IgD-negative memory B cell (primary cell): ENCODE results near the gene IFFO2. TPM values are rescaled to one million over a fixed set of nuclear protein-coding genes. Genes with fewer than 3 reads are reported as not detected.

Experiments used
- H3K27ac Mint-ChIP-seq, 3 donors: one replicate each; pipeline ENCODE4 v1.8.0; 2020 to 2022; ENCODE audit warnings: mild to moderate bottlenecking in 3 of 3, mixed read lengths in 3 of 3, moderate library complexity in 1 of 3
- H3K27me3 Mint-ChIP-seq: one replicate; pipeline ENCODE4 v1.8.0; 2021; ENCODE audit warnings: mixed read lengths
- H3K36me3 Mint-ChIP-seq: one replicate; pipeline ENCODE4 v1.8.0; 2020; ENCODE audit warnings: mild to moderate bottlenecking, mixed read lengths
- H3K4me1 Mint-ChIP-seq, 3 donors: one replicate each; pipeline ENCODE4 v1.8.0; 2020 to 2022; ENCODE audit warnings: mixed read lengths in 3 of 3, mild to moderate bottlenecking in 1 of 3
- H3K4me3 Mint-ChIP-seq, 4 donors: one replicate each; pipeline ENCODE4 v1.8.0; 2020 to 2022; ENCODE audit warnings: mild to moderate bottlenecking in 4 of 4, mixed read lengths in 4 of 4, moderate library complexity in 3 of 4
- H3K9me3 Mint-ChIP-seq, 3 donors: one replicate each; pipeline ENCODE4 v1.8.0; 2020 to 2021; ENCODE audit warnings: mixed read lengths in 3 of 3, mild to moderate bottlenecking in 1 of 3
- polyA plus RNA-seq: library from polyadenylated mRNA; unstranded; fragments of 300-500 nt; fragmentation: Illumina TruSeq; gene quantifications from one replicate; pipeline ENCODE4 v1.2.3, GENCODE V29; 2021

Gene IFFO2
- polyA plus RNA-seq, 1 donor from 2014 or later: 1.5 TPM

- no peaks in the 10 kb centered on the region for H3K4me1 Mint-ChIP-seq
- H3K9me3 Mint-ChIP-seq: peaks cover 3 to 17% (median 9%) of the 10 kb centered on the region in 3 donors
- H3K27me3 Mint-ChIP-seq: peaks cover 18% of the 10 kb centered on the region
- H3K4me3 Mint-ChIP-seq: no peak overlapping the region
- H3K27ac Mint-ChIP-seq: no peak overlapping the region
- H3K36me3 Mint-ChIP-seq: no peaks in the 10 kb centered on the region
Observed at GRCh38 chr1:18981242-18981641, 24.8 kb upstream of the IFFO2 start.

DNA sequence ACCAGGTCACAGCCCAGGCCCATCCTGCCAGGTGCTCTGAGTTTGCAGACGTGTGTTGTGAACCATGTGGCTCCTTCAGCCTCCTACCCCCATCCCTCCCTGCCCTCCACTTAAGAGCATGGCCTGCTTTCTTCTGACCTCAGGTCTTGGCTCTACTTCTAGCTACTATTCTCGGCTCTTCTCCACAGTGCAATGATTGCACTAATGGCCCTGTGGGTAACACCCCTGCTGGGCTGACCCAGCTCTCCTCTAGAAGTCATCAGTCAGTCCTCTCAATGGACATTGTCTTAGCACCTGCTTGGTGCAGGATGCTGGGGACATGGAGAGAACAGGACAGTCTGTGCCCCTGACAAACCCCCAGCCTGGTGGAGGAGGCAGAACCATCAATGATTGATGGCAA, 22.2 kb upstream of the IFFO2 start:
- H3K27ac Mint-ChIP-seq: no peak overlapping the region
- H3K36me3 Mint-ChIP-seq: no peaks in the 10 kb centered on the region
- H3K4me3 Mint-ChIP-seq: no peak overlapping the region
- no peaks in the 10 kb centered on the region for H3K4me1 Mint-ChIP-seq
- H3K9me3 Mint-ChIP-seq: peaks cover 3 to 17% (median 9%) of the 10 kb centered on the region in 3 donors
- H3K27me3 Mint-ChIP-seq: peaks cover 16% of the 10 kb centered on the region

DNA sequence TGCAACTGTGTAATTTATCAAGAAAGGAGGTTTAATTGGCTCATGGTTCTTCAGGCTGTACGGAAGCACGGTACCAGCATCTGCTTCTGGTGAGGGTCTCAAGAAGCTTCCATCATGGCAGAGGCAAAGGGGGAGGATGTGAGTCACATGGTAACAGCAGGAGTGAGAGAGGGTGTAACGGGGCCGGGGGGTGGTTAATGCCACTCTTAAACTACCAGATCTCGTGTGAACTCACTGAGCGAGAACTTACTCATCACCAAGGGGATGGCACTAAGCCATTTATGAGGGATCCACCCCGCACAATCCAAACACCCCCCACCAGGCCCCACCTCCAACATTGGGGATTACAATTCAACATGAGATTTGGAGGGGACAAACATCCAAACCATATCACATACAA, 21.0 kb upstream of the IFFO2 start:
- Mint-ChIP-seq H3K27ac (no peak overlapping the region), H3K36me3 (no peaks in the 10 kb centered on the region), H3K4me1 (peaks cover 0 to 1% (median under 1%) of the 10 kb centered on the region in 3 donors), H3K4me3 (no peak overlapping the region), H3K9me3 (peaks cover 3 to 17% (median 9%) of the 10 kb centered on the region in 3 donors), H3K27me3 (peaks cover 16% of the 10 kb centered on the region)

DNA sequence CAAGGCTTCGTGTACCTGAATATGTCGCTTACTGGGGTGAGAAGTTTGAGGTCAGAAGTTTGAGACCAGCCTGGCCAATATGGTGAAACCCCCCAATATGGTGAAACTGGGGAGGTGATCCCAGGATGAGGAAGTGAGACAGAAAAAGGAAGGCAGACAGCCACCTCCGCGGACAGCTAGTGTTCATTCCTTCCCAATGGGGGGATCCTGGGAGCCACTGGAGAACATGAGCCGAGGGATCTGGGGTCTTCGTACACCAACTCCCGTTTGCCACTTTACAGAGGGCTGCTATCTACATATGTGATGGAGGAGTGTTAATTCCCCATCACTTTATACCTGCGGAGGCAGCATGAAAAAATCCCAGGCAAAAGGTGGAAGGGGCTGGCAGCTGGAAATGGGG, 19.6 kb upstream of the IFFO2 start:
- Mint-ChIP-seq H3K36me3 (no peaks in the 10 kb centered on the region), H3K4me1 (peaks cover 0 to 1% (median 1%) of the 10 kb centered on the region in 3 donors), H3K9me3 (peaks cover 3 to 13% (median 7%) of the 10 kb centered on the region in 3 donors), H3K27me3 (peaks cover 16% of the 10 kb centered on the region), H3K4me3 (no peak overlapping the region), H3K27ac (no peak overlapping the region)

DNA sequence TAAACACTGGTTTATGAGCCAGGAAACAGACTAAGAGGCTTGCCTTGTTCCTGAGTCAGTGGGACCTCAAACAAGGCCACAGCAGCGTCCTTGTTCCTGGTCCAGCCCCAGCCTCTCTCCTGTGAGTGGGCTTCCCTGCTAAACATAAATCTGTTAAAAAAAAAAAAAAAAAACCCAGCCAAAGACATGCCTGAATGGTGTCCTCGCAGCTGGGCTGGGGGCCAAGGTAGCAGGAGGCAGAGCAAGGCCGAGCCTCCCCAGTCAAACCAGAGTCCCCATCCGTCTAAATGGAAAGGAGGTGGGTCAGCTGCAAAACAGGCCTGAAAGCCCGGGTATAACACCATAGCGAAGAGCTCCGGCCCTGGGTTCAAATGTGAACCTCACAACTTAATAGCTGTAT, 18.1 kb upstream of the IFFO2 start:
- peaks cover 0 to 1% (median 1%) of the 10 kb centered on the region in 3 donors for H3K4me1 Mint-ChIP-seq
- H3K9me3 Mint-ChIP-seq: peaks cover 0 to under 1% (median 0%) of the 10 kb centered on the region in 3 donors
- no peaks in the 10 kb centered on the region for H3K36me3 Mint-ChIP-seq
- H3K27ac Mint-ChIP-seq: no peak overlapping the region
- no peak overlapping the region for H3K4me3 Mint-ChIP-seq
- H3K27me3 Mint-ChIP-seq: peaks cover 11% of the 10 kb centered on the region

DNA sequence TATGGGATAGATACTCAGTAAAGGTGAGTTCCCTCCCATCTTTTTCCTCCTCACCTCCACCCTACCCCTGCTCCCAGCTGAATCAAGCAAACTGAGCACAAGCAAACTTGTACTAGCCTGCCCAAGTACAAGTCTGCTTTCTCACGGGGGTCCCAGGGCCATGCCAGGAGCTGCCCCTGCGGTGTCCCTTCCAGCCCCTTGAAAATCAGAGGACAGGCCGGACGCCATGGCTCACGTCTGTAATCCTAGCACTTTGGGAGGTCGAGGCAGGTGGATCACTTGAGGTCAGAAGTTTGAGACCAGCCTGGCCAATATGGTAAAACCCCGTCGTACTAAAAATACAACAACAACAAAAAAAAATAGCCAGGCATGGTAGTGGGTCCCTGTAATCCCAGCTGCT, 17.5 kb upstream of the IFFO2 start:
- peaks cover 0 to 1% (median 1%) of the 10 kb centered on the region in 3 donors for H3K4me1 Mint-ChIP-seq
- no peak overlapping the region for H3K27ac Mint-ChIP-seq
- no peaks in the 10 kb centered on the region for H3K36me3 Mint-ChIP-seq
- H3K27me3 Mint-ChIP-seq: peaks cover 8% of the 10 kb centered on the region
- no peaks in the 10 kb centered on the region for H3K9me3 Mint-ChIP-seq
- H3K4me3 Mint-ChIP-seq: no peak overlapping the region

- peak overlapping the region in 1 of 3 donors; percentile 8 for H3K27ac Mint-ChIP-seq
- H3K36me3 Mint-ChIP-seq: peaks cover under 1% of the 10 kb centered on the region
- H3K4me3 Mint-ChIP-seq: no peak overlapping the region
- H3K9me3 Mint-ChIP-seq: no peaks in the 10 kb centered on the region
- peaks cover 6% of the 10 kb centered on the region for H3K27me3 Mint-ChIP-seq
- peaks cover 0 to 1% (median 1%) of the 10 kb centered on the region in 3 donors for H3K4me1 Mint-ChIP-seq
Observed at GRCh38 chr1:18973446-18973955, 17.0 kb upstream of the IFFO2 start.

DNA sequence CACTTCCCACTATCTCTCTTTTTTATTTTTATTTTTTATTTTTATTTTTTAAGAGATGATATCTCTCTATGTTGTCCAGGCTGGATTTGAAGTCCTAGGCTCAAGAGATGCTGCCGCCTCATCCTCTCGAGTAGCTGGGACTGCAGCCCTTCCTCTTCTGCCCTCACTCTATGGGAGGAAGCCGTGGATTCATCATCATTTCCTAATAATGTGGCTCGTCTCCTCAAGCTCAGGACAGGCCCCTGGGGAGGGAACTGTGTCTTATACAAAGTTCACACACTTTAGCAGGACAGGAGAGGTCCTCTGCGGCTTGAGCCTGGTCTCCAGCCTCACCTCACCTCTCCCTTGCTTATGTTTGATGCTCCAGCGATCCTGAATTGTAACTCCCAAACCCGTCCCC, 16.5 kb upstream of the IFFO2 start:
- Mint-ChIP-seq H3K4me1 (peaks cover 0 to 1% (median 1%) of the 10 kb centered on the region in 3 donors), H3K4me3 (no peak overlapping the region), H3K27me3 (peaks cover 6% of the 10 kb centered on the region), H3K9me3 (no peaks in the 10 kb centered on the region), H3K27ac (peak overlapping the region in 1 of 3 donors; percentile 8), H3K36me3 (peaks cover 2% of the 10 kb centered on the region)

DNA sequence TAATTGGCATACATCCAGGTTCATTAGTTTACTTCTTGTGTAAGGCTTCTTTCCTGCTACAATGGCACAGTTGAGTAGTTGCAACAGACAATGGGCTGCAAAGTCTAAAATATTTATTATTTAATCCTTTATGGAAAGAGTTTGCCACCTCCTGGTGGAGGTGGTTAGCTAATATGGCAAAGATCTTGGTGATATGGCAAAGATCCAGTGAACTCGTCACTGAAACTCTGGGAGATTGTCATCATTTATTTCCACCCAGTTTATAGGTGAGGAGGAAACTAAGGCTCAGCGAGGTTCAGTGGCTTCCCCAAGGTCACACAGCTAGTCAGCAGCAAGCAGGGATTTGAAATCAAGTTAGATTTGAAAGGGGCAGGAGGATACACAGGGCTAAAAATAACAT, 16.1 kb upstream of the IFFO2 start:
- H3K27me3 Mint-ChIP-seq: peaks cover 6% of the 10 kb centered on the region
- H3K4me3 Mint-ChIP-seq: no peak overlapping the region
- H3K9me3 Mint-ChIP-seq: no peaks in the 10 kb centered on the region
- peaks cover 2% of the 10 kb centered on the region for H3K36me3 Mint-ChIP-seq
- peaks cover 0 to 1% (median 1%) of the 10 kb centered on the region in 3 donors for H3K4me1 Mint-ChIP-seq
- no peak overlapping the region for H3K27ac Mint-ChIP-seq

DNA sequence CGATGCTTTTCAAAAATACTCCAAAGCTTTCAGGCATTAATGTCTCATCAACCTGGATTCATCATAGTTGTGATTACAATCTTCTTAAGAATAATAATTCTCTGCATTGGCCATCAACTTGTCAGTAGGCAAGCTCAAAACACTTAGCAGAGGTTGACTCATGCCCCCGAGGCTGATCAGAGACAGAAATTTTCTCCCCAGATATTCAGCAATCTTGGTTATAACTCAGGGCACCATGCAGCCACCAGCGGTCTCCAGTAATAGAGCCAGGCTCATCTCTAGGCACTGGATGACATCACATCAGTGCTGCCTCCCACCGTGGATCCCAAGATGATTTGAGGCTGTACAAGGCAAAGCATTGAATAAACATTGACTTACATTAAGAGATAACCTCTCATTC, 14.3 kb upstream of the IFFO2 start:
- Mint-ChIP-seq H3K27ac (peak overlapping the region in 1 of 3 donors; percentile 7), H3K4me3 (no peak overlapping the region), H3K4me1 (peaks cover 0 to 1% (median 1%) of the 10 kb centered on the region in 3 donors), H3K9me3 (no peaks in the 10 kb centered on the region), H3K36me3 (peaks cover 2% of the 10 kb centered on the region), H3K27me3 (peaks cover 1% of the 10 kb centered on the region)

DNA sequence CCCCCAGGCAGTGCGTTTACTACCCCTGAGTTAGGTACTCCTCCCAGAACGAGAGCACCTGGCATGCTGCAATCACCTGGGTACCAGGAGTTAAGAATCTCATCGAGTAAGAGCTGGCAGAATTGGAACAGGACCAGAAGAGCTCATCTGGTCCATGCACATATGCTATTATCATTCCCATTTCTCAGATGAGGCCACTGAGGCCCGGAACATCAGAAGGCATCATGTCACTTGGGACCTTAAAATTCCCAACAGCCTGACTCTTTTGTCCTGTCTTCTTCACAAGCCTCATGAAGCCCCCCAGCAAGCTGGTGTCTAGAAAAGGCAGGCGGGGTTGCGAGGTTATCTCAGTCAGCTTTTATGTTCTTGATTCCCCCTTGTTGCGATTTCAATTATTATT, 13.9 kb upstream of the IFFO2 start:
- peaks cover 2% of the 10 kb centered on the region for H3K36me3 Mint-ChIP-seq

GRCh38 chr1:18967066-18967690, 10.7 kb upstream of the IFFO2 start:
- H3K4me1 Mint-ChIP-seq: no peaks in the 10 kb centered on the region
- no peak overlapping the region for H3K27ac Mint-ChIP-seq
- H3K9me3 Mint-ChIP-seq: no peaks in the 10 kb centered on the region
- no peak overlapping the region for H3K4me3 Mint-ChIP-seq
- peaks cover 3% of the 10 kb centered on the region for H3K36me3 Mint-ChIP-seq
- peaks cover 4% of the 10 kb centered on the region for H3K27me3 Mint-ChIP-seq

More for the DNA sequence above, 13.9 kb upstream of the IFFO2 start:
- Mint-ChIP-seq H3K4me3 (no peak overlapping the region), H3K27ac (peak overlapping the region in 1 of 3 donors; percentile 7), H3K4me1 (peaks cover 0 to 1% (median 1%) of the 10 kb centered on the region in 3 donors), H3K27me3 (peaks cover under 1% of the 10 kb centered on the region), H3K9me3 (no peaks in the 10 kb centered on the region)

- H3K36me3 Mint-ChIP-seq: peaks cover 3% of the 10 kb centered on the region
- no peaks in the 10 kb centered on the region for H3K9me3 Mint-ChIP-seq
- H3K4me3 Mint-ChIP-seq: no peak overlapping the region
- peaks cover 4% of the 10 kb centered on the region for H3K27me3 Mint-ChIP-seq
- no peak overlapping the region for H3K27ac Mint-ChIP-seq
- no peaks in the 10 kb centered on the region for H3K4me1 Mint-ChIP-seq
Observed at GRCh38 chr1:18965206-18966173, 9.0 kb upstream of the IFFO2 start.

DNA sequence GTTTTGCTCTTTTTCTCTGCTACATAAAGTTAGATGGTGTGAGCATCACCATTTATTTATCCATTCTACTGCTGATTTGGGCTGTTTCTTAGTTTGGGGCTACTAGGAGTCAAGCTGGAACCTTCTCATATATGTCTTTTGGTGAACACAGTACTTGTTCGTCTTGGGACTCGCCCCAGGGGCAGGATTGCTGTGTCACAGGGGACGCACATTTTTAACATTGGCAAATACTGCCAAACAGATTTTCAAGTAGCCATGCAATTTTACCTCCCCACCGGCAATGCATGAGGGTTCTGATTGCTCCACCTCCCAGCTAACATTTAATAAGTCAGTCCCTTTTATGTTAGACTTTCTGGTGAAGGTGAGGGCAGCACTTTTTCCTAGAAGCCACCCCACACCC, 7.5 kb upstream of the IFFO2 start:
- no peak overlapping the region for H3K4me3 Mint-ChIP-seq
- H3K27me3 Mint-ChIP-seq: peaks cover 4% of the 10 kb centered on the region
- no peaks in the 10 kb centered on the region for H3K4me1 Mint-ChIP-seq
- H3K27ac Mint-ChIP-seq: peak overlapping the region in 1 of 3 donors; percentile 78
- no peaks in the 10 kb centered on the region for H3K9me3 Mint-ChIP-seq
- peaks cover 4% of the 10 kb centered on the region for H3K36me3 Mint-ChIP-seq
